ENCODE measurements around the gene CCNG2.

CCNG2 gene

GRCh38 chr4:77176640-77177039 is 19.6 kb downstream of the CCNG2 start:
- no peak for TF ChIP-seq CTCF (IDR thresholded peaks at IDR 0.05; ENCODE audit: low read depth, low read length)
- no peak overlapping the region for H3K4me3 ChIP-seq (ENCODE audit: low read depth, low read length)

GRCh38 chr4:77177199-77177598 is 20.2 kb downstream of the CCNG2 start:
- no peak for TF ChIP-seq CTCF (IDR thresholded peaks at IDR 0.05; ENCODE audit: low read depth, low read length)
- no peak overlapping the region for H3K4me3 ChIP-seq (ENCODE audit: low read depth, low read length)

- TF ChIP-seq CTCF (IDR thresholded peaks at IDR 0.05; ENCODE audit: low read depth, low read length): no peak
Observed at GRCh38 chr4:77178560-77178959, 21.6 kb downstream of the CCNG2 start.

GRCh38 chr4:77179519-77179918 is 22.5 kb downstream of the CCNG2 start:
- no peak for TF ChIP-seq CTCF (IDR thresholded peaks at IDR 0.05; ENCODE audit: low read depth, low read length)

More at GRCh38 chr4:77178560-77178959, 21.6 kb downstream of the CCNG2 start:
- no peak overlapping the region for H3K4me3 ChIP-seq (ENCODE audit: low read depth, low read length)

GRCh38 chr4:77181720-77182119 is 24.7 kb downstream of the CCNG2 start:
- H3K4me3 ChIP-seq (ENCODE audit: low read depth, low read length): no peak overlapping the region
- TF ChIP-seq CTCF (IDR thresholded peaks at IDR 0.05; ENCODE audit: low read depth, low read length): no peak

More at GRCh38 chr4:77179519-77179918, 22.5 kb downstream of the CCNG2 start:
- H3K4me3 ChIP-seq (ENCODE audit: low read depth, low read length): no peak overlapping the region

- no peak for TF ChIP-seq CTCF (IDR thresholded peaks at IDR 0.05; ENCODE audit: low read depth, low read length)
Observed at GRCh38 chr4:77183777-77184420, 26.9 kb downstream of the CCNG2 start.

GRCh38 chr4:77184974-77185373 is 28.0 kb downstream of the CCNG2 start:
- no peak for TF ChIP-seq CTCF (IDR thresholded peaks at IDR 0.05; ENCODE audit: low read depth, low read length)
- H3K4me3 ChIP-seq (ENCODE audit: low read depth, low read length): no peak overlapping the region

More at GRCh38 chr4:77183777-77184420, 26.9 kb downstream of the CCNG2 start:
- H3K4me3 ChIP-seq (ENCODE audit: low read depth, low read length): no peak overlapping the region
